ENCODE results near the gene POMZP3. TPM values are rescaled to one million over a fixed set of nuclear protein-coding genes. Genes with fewer than 3 reads are reported as not detected.
"Not testable (repeated sequence)": the region's sequence is repeated elsewhere in the genome, so short reads cannot be mapped to it uniquely, and the experiment has no call there.

Gene POMZP3
- 10 to 100 TPM in 4 of 5 experiments, 1 to 10 TPM in 1; 6.6 to 26.0 (median 23.0) TPM for total RNA-seq
- 10 to 100 TPM in 1 of 2 donors, 1 to 10 TPM in 1; 2.2 to 19.9 TPM for polyA plus RNA-seq
- 7.0 reads per million, percentile 29 among the genes with 10 or more reads in this experiment for total RNA-seq

DNA sequence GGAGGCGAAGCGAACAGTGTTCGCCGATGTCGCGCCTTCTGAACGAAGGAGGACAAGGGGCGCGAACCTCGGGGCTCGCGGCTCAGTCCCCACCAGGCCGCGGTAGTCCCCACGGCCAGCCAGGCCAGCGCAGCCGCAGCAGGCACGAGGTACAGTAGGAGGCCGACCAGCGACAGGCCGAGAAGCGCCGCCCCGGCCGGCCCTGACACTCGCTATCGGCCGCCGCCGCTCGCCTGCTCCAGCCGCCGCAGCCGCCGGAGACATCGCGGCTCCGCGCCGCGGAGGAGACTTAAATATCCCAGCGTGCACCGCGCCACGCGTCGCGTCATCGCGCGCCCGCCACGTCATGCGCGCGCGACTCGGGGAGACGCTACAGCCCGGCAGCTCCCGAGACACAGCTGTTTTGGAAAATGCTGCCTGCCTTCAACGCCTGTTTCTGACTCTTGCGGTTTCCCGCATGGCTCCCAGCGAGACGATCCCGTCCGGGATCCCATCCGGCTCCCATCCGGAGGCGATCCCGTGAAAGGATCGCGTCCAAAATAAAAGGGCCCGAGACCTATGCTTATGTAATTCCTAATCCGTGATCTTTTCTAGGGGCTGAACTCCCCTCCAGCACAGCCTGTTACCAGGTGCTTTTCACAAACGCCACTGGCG is at the start of gene POMZP3:
POMZP3 (minus strand) TSS at position 291 of the 654 bp plus-strand sequence. CDS start 1,215 bp downstream, outside the sequence.
- H3K9me3 ChIP-seq (ENCODE audit: control insufficient read depth in 2 of 3, low read length in 3 of 3); intact Hi-C loops (cut with micrococcal nuclease); POLR2A ChIA-PET; CTCF ChIA-PET; H3K27me3 Mint-ChIP-seq; H3K36me3 Mint-ChIP-seq; H3K9me3 Mint-ChIP-seq; H3K4me1 ChIP-seq (ENCODE audit: control insufficient read depth in 2 of 2, insufficient read depth in 2 of 2, low read length in 2 of 2); H3K27me3 ChIP-seq (ENCODE audit: control insufficient read depth in 2 of 2, insufficient read depth in 2 of 2, low read length in 2 of 2); H3K36me3 ChIP-seq (ENCODE audit: control insufficient read depth in 2 of 3, insufficient read depth in 3 of 3, low read length in 3 of 3): not testable (repeated sequence)
- Histone ChIP-seq H3K27ac (ENCODE audit: low read depth, low read length) (peak within 1 kb of the TSS; percentile 79), H3K4me3 (ENCODE audit: low read length) (peak within 1 kb of the TSS; percentile 72)
- DNase-seq (peak; percentile 30 to 73 (median 63)), ATAC-seq (peak; percentile 98)
- Mint-ChIP-seq H3K27ac (peak within 1 kb of the TSS; percentile 88 to 99 (median 95)), H3K4me1 (peaks cover 0 to 15% (median 7%) of the 10 kb centered on the region in 7 donors), H3K4me3 (peak within 1 kb of the TSS; percentile 79 to 96 (median 92))

DNA sequence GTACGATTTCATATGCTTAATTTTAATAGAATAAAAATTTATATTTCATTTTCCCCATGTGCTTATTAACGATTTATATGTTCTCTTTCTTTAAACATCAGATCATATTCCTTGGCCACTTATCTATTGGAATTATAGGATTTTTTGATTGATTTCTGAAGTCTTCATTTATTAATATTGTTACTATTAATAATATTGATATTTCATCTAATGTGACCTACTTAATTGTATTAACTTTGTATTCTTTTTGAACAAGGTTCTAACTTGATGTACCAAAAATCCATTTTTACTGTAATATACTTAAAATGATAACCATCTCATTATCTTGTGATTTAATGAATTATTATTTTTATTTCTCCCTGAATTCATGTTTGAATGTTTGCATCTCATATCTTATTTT is 48.7 kb upstream of the POMZP3 start:
- intact Hi-C loops (cut with micrococcal nuclease); CTCF ChIA-PET; H3K4me3 ChIP-seq (ENCODE audit: low read length); H3K27ac Mint-ChIP-seq; H3K36me3 ChIP-seq (ENCODE audit: control insufficient read depth in 2 of 3, insufficient read depth in 3 of 3, low read length in 3 of 3); H3K27me3 ChIP-seq (ENCODE audit: control insufficient read depth in 2 of 2, insufficient read depth in 2 of 2, low read length in 2 of 2); ATAC-seq; H3K9me3 Mint-ChIP-seq; H3K9me3 ChIP-seq (ENCODE audit: control insufficient read depth in 2 of 3, low read length in 3 of 3); H3K4me1 ChIP-seq (ENCODE audit: control insufficient read depth in 2 of 2, insufficient read depth in 2 of 2, low read length in 2 of 2); H3K36me3 Mint-ChIP-seq; H3K4me1 Mint-ChIP-seq; H3K4me3 Mint-ChIP-seq; DNase-seq; POLR2A ChIA-PET; H3K27ac ChIP-seq (ENCODE audit: low read depth, low read length): not testable (repeated sequence)
- peaks cover 15 to 45% (median 23%) of the 10 kb centered on the region in 5 donors for H3K27me3 Mint-ChIP-seq

DNA sequence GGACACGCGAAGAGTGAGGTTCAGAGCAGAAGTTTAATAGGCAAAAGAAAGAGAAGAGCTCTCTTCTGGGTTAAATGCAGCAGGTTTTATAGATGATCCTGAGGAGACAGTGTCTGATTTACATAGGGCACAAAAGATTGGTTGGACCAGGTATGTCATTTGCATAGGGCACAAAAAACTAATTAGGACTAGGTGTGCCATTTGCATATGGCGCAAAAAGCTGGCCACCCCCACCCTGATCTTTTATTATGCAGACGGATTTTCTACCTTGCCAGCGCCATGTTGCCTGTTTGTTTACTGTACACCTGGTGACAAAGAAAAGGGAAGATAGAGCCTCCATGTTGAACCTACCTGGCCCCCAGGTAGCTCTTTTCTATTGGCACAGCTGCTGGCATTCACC is 46.3 kb upstream of the POMZP3 start:
- ATAC-seq; H3K27ac Mint-ChIP-seq; H3K4me3 Mint-ChIP-seq; H3K36me3 Mint-ChIP-seq; H3K36me3 ChIP-seq (ENCODE audit: control insufficient read depth in 2 of 3, insufficient read depth in 3 of 3, low read length in 3 of 3); CTCF ChIA-PET; H3K9me3 Mint-ChIP-seq; DNase-seq; H3K27ac ChIP-seq (ENCODE audit: low read depth, low read length); H3K4me1 ChIP-seq (ENCODE audit: control insufficient read depth in 2 of 2, insufficient read depth in 2 of 2, low read length in 2 of 2); H3K4me3 ChIP-seq (ENCODE audit: low read length); H3K27me3 ChIP-seq (ENCODE audit: control insufficient read depth in 2 of 2, insufficient read depth in 2 of 2, low read length in 2 of 2); H3K9me3 ChIP-seq (ENCODE audit: control insufficient read depth in 2 of 3, low read length in 3 of 3); POLR2A ChIA-PET; intact Hi-C loops (cut with micrococcal nuclease); H3K4me1 Mint-ChIP-seq: not testable (repeated sequence)
- peaks cover 4 to 28% (median 18%) of the 10 kb centered on the region in 5 donors for H3K27me3 Mint-ChIP-seq

DNA sequence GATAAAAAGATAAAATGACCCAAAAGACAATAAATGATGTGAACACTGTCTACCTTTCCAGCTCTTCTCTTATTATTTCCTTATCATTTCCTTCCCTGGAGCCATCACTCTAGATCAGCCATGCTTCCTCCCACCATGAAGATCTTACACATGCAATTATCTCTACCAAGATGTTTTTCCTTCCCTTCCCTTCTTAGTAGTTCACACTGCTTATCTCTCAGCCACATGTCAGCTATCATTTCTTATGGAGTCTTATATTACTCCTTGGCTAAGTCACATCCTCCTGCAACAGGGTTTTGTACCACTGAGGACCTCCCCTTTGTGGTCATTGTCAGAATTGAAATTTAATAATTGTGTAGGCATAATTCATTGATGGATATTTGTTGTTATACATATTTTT is 32.1 kb upstream of the POMZP3 start:
- ATAC-seq; H3K9me3 Mint-ChIP-seq; H3K27me3 ChIP-seq (ENCODE audit: control insufficient read depth in 2 of 2, insufficient read depth in 2 of 2, low read length in 2 of 2); H3K4me3 Mint-ChIP-seq; H3K4me3 ChIP-seq (ENCODE audit: low read length); DNase-seq; H3K9me3 ChIP-seq (ENCODE audit: control insufficient read depth in 2 of 3, low read length in 3 of 3); H3K36me3 Mint-ChIP-seq; H3K27ac ChIP-seq (ENCODE audit: low read depth, low read length); H3K36me3 ChIP-seq (ENCODE audit: control insufficient read depth in 2 of 3, insufficient read depth in 3 of 3, low read length in 3 of 3); intact Hi-C loops (cut with micrococcal nuclease); H3K4me1 Mint-ChIP-seq; CTCF ChIA-PET; POLR2A ChIA-PET; H3K4me1 ChIP-seq (ENCODE audit: control insufficient read depth in 2 of 2, insufficient read depth in 2 of 2, low read length in 2 of 2): not testable (repeated sequence)
- Mint-ChIP-seq H3K27ac (peak overlapping the region in 1 of 9 donors; percentile 11), H3K27me3 (peaks cover 0 to 14% (median 0%) of the 10 kb centered on the region in 5 donors)

DNA sequence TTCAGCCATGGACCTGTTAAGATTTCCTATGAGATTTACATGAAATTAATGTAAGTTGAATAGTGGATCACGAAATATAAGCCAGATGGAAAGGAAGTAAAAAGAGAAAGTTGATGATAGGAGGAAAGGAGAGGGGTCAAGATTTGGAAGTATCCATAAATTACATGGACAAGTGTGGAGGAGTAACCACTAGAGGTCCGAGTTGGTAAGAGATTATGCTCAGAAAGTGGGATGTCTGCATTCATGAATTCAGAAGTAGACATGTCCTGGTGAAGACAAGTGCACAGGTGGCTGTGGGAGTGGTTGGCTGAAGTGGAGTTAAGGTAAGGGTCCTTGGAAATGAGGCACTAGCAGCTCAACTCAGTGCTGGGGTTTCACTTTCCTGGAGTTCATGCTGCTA is 29.3 kb upstream of the POMZP3 start:
- H3K9me3 Mint-ChIP-seq; H3K4me3 Mint-ChIP-seq; H3K36me3 ChIP-seq (ENCODE audit: control insufficient read depth in 2 of 3, insufficient read depth in 3 of 3, low read length in 3 of 3); ATAC-seq; H3K4me1 ChIP-seq (ENCODE audit: control insufficient read depth in 2 of 2, insufficient read depth in 2 of 2, low read length in 2 of 2); intact Hi-C loops (cut with micrococcal nuclease); H3K27ac ChIP-seq (ENCODE audit: low read depth, low read length); H3K27me3 ChIP-seq (ENCODE audit: control insufficient read depth in 2 of 2, insufficient read depth in 2 of 2, low read length in 2 of 2); H3K4me1 Mint-ChIP-seq; POLR2A ChIA-PET; H3K9me3 ChIP-seq (ENCODE audit: control insufficient read depth in 2 of 3, low read length in 3 of 3); H3K36me3 Mint-ChIP-seq; DNase-seq; CTCF ChIA-PET; H3K4me3 ChIP-seq (ENCODE audit: low read length): not testable (repeated sequence)
- peak overlapping the region in 1 of 9 donors; percentile 13 for H3K27ac Mint-ChIP-seq
- peaks cover 0 to 18% (median 0%) of the 10 kb centered on the region in 5 donors for H3K27me3 Mint-ChIP-seq

DNA sequence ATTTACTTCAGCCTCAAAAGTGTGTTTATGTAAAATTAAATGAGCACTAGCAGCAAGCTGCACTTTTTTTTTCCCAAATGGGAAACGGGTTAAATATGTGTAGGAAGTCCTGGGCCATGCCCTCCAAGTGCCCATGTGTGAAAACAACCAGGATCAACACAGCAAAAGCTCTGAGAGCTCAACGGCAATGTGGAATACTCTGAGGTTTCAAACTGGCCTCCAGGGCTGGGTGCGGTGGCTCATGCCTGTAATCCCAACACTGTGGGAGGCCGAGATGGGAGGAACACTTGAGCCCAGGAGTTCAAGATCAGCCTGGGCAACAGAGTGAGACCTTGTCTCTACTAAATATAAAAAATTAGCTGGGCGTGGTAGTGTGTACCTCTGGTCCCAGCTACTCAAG is 15.5 kb upstream of the POMZP3 start:
- H3K36me3 ChIP-seq (ENCODE audit: control insufficient read depth in 2 of 3, insufficient read depth in 3 of 3, low read length in 3 of 3); POLR2A ChIA-PET; H3K27me3 ChIP-seq (ENCODE audit: control insufficient read depth in 2 of 2, insufficient read depth in 2 of 2, low read length in 2 of 2); CTCF ChIA-PET; H3K4me3 Mint-ChIP-seq; H3K4me1 ChIP-seq (ENCODE audit: control insufficient read depth in 2 of 2, insufficient read depth in 2 of 2, low read length in 2 of 2); H3K4me3 ChIP-seq (ENCODE audit: low read length); DNase-seq; H3K27ac ChIP-seq (ENCODE audit: low read depth, low read length); ATAC-seq; H3K9me3 Mint-ChIP-seq; H3K27me3 Mint-ChIP-seq; intact Hi-C loops (cut with micrococcal nuclease); H3K4me1 Mint-ChIP-seq; H3K9me3 ChIP-seq (ENCODE audit: control insufficient read depth in 2 of 3, low read length in 3 of 3); H3K36me3 Mint-ChIP-seq; H3K27ac Mint-ChIP-seq: not testable (repeated sequence)

DNA sequence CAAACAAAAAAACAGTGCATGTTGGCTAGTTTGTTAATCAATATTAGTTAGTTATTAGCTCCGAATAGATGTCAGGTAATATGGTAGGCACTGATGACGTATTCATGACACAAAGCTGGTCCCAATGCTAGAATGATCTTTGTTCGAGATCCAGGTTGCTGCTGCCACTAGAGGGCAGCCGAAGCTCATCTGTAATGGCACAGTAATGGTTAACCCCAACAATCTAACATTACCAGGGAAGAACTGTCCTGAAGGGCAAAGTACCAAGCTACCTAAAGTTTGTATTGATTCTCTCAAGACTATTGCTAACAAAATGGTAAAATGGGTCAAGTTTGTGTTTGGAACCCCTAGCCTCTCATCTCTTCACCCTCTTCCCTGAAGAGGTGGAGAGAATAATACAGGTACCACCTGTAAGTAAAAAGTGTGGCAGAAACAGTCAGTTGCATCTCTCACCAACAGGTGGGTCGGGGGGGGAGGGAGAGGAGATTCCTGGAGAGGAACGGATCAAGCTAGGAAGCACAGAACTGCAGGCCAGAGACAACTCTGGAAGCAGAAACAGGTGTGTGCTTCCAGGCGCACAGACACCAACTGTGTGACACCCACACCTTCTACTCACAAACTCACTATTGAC is 10.1 kb upstream of the POMZP3 start:
- CTCF ChIA-PET; H3K27me3 Mint-ChIP-seq; H3K36me3 ChIP-seq (ENCODE audit: control insufficient read depth in 2 of 3, insufficient read depth in 3 of 3, low read length in 3 of 3); H3K9me3 ChIP-seq (ENCODE audit: control insufficient read depth in 2 of 3, low read length in 3 of 3); H3K4me3 Mint-ChIP-seq; H3K27ac ChIP-seq (ENCODE audit: low read depth, low read length); H3K4me1 Mint-ChIP-seq; H3K27ac Mint-ChIP-seq; H3K4me3 ChIP-seq (ENCODE audit: low read length); H3K9me3 Mint-ChIP-seq; H3K27me3 ChIP-seq (ENCODE audit: control insufficient read depth in 2 of 2, insufficient read depth in 2 of 2, low read length in 2 of 2); H3K36me3 Mint-ChIP-seq; H3K4me1 ChIP-seq (ENCODE audit: control insufficient read depth in 2 of 2, insufficient read depth in 2 of 2, low read length in 2 of 2); POLR2A ChIA-PET; intact Hi-C loops (cut with micrococcal nuclease): not testable (repeated sequence)
- peak; percentile 91 for ATAC-seq
- peak in 3 of 9 donors; percentile 9 to 13 (median 13) for DNase-seq

Data from naive thymus-derived CD4-positive, alpha-beta T cell (primary cell).